Activated CD4-positive, CD25-positive, alpha-beta regulatory T cell treated with anti-CD3 and anti-CD28 coated beads, Interleukin-2, amount 50 U/mL, for 24 hours (primary cell): ENCODE results near the gene HOXA1.
"Not testable (repeated sequence)": the region's sequence is repeated elsewhere in the genome, so short reads cannot be mapped to it uniquely, and the experiment has no call there.

Experiments
- ATAC-seq, 2 donors: fragments of 150-1000 bp; cut with Tn5 transposase; one replicate each; pipeline ENCODE4 v1.10.0; 2021; ENCODE audit warnings: mild to moderate bottlenecking in 1 of 2, moderate library complexity in 1 of 2

Gene HOXA1

GRCh38 chr7:27091105-27091504 lies 4.7 kb downstream of the HOXA1 start:
- ATAC-seq: no peak

DNA sequence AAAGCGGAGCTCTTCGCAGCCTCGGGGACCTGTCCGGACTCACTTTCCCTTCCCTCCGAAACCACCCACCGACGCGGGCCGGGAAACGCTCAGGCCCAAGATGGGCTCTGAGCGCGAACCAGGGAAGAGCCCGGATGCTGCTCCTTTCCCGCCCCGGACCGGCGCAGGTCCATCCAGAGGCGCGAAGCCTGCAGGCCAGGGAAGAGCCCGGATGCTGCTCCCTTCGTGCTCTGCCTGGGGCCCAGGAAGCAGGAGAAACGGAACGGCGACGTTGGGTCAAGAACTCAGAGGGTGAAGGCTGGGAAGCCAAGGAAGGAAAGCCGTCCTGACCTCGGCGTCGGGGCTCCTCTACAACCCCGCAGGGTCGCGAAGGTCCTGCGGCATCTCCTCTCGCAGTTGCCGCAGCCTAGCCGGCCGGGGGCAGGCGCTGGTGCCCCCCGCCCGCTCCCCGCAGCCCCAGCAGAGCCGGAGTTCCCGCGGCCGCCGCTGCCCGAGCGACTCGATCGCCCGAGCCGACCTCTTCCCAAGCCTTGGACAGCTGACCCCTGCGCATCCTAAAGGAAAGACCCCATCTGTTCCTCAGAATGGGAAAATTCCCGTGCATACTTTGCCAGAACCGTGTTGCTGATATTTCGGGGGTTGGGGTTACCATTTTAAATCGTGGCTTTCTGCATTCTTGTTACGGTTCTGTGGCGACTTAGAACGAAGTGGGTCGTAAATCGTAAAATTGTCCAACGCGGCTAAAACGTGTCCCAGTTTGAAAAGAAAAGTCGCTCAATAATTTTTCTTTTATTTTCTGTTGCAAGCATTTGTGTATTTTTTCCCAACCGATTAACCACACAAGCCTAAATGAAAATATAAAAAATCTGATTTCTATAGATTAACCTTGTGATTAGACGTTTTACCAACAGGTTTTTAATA lies 7.5 kb downstream of the HOXA1 start:
- no peak for ATAC-seq

GRCh38 chr7:27083646-27084045 lies 12.2 kb downstream of the HOXA1 start:
- no peak for ATAC-seq

GRCh38 chr7:27082171-27082570 lies 13.6 kb downstream of the HOXA1 start:
- ATAC-seq: no peak

DNA sequence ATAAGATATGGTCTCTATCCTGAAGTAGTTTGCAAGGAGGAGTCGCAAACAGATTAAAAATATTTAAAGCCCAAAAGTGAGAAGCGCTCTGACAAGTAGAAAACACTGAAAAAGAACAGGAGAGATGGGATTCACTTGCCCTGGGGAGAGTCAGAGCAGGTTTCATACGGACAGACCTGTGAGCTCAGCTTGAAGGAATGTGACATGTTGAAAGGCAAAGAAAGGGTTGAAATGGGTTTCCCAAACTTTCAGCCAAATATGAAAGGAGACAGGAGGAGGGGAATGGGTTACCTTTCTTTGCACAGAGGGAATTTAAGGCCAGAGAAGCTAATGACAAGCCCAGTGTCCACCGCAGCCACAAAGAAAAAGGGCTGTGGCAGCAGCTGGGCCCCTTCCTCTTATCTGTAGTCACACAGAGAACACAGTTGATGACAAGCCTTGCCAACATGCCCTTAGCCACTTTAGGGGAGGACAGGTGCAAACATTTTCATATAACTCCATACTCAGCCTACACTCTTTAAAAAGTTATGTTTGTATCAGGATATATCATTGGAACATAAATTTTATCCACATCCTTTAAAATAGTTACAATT lies 14.9 kb downstream of the HOXA1 start:
- ATAC-seq: no peak

DNA sequence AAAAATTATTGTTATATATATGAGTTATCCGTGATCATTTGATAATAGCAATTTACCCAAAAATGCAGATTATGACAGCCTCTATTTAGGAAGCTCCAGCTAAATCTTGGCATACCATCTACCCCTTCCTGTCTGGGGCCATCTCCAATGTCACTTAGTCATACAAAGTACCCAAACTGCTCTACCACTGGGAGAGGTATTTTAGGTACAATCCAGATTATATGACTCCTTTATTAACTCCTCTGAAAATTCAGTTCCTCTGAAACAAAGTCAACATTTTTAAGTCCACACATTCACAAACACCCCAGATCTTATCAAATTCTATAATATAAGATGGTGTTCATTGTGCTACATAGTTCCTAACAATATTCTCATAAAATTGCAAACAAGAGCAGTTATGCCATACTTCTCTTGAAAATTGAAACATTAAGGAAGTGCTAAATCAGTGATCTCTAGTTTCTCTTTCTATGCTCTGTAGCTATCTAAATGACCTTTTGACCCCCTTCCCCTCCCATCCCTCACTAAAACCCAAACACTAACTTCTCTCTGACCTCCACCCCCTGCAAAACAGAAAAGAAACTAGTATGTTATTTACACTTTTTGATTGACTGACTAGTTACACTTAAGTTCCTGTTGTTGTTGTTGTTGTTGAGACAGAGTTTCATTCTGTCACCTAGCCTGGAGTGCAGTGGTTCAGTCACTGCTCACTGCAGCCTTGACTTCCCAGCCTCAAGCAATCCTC lies 16.4 kb downstream of the HOXA1 start:
- ATAC-seq: peak in 1 of 2 donors; percentile 27

GRCh38 chr7:27078616-27079233 lies 17.1 kb downstream of the HOXA1 start:
- ATAC-seq: no peak

GRCh38 chr7:27073076-27073475 lies 22.7 kb downstream of the HOXA1 start:
- ATAC-seq: no peak

DNA sequence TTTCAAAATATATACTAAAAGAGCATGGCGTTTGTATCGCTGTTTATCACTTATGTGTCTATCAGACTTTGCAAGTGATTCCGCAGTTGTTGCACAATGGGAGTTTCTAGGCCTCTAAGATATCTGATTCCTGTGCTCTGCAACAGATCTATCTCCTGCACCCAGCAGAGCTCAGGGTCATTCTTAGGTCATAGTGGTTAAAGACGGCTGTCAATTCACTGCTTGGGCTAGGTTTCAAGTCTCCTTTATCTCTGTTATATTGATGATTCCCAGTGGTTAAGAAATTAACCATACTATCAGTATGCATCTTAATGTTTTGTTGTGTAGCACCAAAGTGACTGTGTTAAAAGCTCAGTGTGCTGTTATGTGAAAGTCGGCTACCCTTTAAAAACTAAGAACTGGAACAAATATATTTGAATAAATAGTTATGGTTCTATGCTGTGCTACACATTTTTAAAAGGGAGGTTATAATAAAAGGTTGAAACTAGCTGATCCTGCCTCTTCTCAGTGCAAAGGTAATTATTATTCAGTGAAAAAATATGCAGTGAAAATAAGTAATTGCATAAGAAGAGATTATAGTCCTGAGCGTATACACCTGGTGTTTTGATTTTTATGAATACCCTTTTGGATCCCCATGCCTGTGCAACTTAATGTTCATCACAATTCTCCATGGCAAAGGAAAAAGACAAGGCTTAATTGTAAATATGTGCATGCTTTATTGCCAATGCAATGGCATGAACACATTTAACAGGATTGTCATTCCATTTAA lies 24.0 kb downstream of the HOXA1 start:
- ATAC-seq: no peak

GRCh38 chr7:27068259-27068658 lies 27.5 kb downstream of the HOXA1 start:
- ATAC-seq: no peak

GRCh38 chr7:27066148-27066547 lies 29.7 kb downstream of the HOXA1 start:
- no peak for ATAC-seq

GRCh38 chr7:27065709-27066108 lies 30.1 kb downstream of the HOXA1 start:
- no peak for ATAC-seq

GRCh38 chr7:27064661-27065060 lies 31.1 kb downstream of the HOXA1 start:
- ATAC-seq: no peak

GRCh38 chr7:27064159-27064558 lies 31.6 kb downstream of the HOXA1 start:
- no peak for ATAC-seq

DNA sequence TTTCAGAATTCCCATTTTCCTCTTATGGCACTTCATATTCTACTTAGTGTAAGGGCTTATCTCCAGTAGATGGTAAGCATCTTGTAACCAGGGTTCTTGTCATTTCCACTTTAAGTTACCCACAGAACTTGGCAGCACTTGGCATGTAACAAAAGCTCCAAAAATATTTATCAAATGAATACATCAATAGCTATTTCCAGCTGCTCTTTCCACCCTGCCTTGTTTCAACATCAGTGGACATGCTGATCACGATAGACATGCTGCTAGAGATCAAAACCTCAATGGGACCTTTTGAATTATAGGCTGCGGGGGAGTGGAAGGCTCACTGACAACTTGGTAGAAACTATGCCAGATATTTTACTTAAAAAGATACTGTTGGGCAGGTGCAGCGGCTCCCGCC lies 32.9 kb downstream of the HOXA1 start:
- no peak for ATAC-seq

- ATAC-seq: no peak
Observed at GRCh38 chr7:27053153-27053552, 42.6 kb downstream of the HOXA1 start.

DNA sequence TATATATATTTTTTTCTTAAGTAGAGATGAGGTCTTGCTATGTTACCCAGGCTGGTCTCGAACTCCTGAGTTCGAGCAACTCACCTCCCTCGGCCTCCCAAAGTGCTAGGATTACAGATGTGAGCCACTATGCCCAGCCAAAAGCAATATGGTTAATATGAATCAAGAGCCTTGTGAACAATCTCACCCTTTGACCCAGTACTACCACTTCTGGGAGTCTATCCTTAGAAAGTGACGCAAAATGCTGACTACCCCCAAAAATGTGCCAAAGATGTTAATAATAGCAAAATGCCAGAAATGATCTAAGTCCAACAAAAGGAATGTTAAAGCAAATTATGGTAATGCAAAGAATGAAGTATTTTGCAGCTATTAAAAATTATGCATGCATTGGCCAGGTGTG lies 44.3 kb downstream of the HOXA1 start:
- ATAC-seq: no peak

- ATAC-seq: no peak
Observed at GRCh38 chr7:27048438-27048837, 47.4 kb downstream of the HOXA1 start.

DNA sequence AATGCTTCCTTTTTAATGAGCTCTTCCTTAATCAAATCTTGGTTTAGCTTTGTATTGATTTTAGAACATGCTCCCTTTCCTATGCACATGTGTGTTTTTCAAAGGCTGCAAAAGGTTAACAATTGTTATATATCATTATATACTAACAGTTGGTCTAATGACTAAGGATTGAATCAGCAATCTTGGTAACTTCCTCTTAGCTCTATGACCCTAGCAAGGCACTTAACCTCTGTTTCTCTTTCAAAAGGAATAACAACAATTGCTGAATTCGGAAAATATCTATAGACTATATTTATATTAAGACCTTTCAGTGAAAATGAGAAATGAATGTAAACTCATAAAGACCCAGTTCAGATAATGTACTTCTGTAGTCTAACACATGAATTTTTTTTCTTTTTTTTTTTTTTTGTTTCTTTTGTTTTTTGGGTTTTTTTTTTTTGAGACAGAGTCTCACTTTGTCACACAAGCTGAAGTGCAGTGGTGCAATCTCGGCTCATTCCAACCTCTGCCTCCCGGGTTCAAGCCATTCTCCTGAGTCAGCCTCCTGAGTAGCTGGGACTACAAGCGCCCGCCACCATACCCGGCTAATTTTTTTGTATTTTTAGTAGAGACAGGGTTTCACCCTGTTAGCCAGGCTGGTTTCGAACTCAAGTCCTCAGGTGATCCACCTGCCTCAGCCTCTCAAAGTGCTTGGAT lies 48.8 kb downstream of the HOXA1 start:
- no peak for ATAC-seq

DNA sequence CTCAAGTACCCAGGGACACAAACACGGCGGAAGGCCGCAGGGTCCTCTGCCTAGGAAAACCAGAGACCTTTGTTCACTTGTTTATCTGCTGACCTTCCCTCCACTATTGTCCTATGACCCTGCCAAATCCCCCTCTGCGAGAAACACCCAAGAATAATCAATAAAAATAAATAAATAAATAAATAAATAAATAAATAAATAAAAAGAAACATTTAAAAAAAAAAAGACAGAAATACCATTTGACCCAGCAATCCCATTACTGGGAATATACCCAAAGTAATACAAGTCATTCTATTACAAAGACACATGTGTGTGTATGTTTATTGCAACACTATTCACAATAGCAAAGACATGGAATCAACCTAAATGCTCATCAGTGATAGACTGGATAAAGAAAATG lies 49.8 kb downstream of the HOXA1 start:
- not testable (repeated sequence) for ATAC-seq

DNA sequence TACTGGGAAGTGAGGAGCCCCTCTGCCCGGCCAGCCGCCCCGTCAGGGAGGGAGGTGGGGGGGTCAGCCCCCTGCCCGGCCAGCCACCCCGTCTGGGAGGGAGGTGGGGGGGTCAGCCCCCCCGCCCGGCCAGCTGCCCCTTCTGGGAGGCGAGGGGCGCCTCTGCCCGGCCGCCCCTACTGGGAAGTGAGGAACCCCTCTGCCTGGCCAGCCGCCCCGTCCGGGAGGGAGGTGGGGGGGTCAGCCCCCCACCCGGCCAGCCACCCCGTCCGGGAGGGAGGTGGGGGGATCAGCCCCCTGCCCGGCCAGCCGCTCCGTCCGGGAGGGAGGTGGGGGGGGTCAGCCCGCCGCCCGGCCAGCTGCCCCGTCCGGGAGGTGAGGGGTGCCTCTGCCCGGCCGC lies 50.7 kb downstream of the HOXA1 start:
- ATAC-seq: not testable (repeated sequence)
